ENCODE data around the gene PTGR3.

Gene PTGR3

DNA sequence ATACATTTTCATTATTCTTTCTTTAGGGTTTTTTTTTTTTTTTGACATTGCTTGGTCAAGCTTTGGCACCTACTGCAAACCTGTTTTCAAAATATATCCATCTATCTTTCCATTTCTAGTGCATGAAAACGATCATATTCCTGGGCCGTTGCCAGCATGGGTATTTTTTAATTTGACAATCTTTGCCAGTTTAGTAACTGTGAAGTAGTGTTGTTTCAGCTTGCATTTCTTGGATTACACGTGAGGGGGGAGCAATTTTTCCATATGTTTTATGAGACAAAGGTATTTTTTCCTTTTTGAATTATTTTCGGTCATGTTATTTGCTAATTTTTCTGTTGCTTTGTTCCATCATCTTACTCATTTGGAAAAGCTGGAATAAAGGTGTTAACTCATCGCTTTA, 42.5 kb upstream of the PTGR3 start:
- no peak overlapping the region for H3K27ac ChIP-seq
- TF ChIP-seq, protein P1, sequence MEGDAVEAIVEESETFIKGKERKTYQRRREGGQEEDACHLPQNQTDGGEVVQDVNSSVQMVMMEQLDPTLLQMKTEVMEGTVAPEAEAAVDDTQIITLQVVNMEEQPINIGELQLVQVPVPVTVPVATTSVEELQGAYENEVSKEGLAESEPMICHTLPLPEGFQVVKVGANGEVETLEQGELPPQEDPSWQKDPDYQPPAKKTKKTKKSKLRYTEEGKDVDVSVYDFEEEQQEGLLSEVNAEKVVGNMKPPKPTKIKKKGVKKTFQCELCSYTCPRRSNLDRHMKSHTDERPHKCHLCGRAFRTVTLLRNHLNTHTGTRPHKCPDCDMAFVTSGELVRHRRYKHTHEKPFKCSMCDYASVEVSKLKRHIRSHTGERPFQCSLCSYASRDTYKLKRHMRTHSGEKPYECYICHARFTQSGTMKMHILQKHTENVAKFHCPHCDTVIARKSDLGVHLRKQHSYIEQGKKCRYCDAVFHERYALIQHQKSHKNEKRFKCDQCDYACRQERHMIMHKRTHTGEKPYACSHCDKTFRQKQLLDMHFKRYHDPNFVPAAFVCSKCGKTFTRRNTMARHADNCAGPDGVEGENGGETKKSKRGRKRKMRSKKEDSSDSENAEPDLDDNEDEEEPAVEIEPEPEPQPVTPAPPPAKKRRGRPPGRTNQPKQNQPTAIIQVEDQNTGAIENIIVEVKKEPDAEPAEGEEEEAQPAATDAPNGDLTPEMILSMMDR (conservative IDR thresholded peaks at IDR 0.05) = no peak

DNA sequence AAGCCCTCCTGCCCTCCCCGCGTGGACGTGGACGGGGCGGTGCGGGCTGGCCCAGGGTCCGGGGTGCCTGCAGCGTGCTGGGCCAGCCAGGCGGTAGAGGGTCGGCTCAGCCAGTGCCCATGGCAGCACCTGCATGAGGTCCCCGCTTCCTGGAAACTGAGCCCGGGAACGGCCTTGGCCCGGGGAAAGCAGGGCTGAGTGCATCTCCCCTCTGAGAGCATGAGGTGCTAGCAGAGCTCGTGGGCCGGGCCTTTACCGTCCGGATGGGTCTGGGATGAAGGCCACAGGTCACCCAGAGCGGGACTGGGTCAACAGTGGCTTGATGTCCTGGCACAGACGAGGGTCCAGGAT, 41.5 kb upstream of the PTGR3 start:
- H3K27ac ChIP-seq = no peak overlapping the region
- TF ChIP-seq, protein P1 (conservative IDR thresholded peaks at IDR 0.05) = no peak

DNA sequence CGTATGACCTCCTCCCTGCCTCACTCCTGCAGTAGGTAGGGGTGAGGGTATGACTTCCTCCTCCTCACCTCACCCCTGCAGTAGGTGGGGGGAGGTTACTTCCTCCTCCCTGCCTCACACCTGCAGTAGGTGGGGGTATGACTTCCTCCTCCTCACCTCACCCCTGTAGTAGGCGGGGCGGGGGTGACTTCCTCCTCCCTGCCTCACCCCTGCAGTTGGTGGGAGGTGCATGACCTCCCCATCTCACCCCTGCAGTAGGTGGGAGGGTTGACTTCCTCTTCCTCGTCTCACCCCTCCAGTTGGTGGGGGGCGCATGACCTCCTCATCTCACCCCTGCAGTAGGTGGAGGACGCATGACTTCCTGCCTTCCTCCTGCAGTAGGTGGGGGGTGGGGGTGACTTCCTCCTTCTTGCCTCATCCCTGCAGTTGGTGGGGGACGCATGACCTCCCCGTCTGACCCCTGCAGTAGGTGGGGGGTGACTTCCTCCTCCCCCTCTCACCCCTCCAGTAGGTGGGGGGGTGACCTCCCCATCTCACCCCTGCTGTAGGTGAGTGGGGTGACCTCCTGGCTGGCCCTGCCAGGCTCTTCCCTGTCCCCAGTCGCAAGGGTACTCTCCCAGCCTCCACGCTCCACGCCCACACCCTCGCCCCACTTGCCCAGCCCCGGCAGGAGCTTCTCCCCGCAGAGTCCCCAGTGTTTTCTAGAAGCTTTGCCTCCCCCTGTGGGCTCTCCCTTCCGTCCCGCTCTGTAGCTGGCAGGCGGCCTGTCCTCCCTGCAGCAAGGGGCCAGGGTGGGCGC, 40.9 kb upstream of the PTGR3 start:
- no peak overlapping the region for H3K27ac ChIP-seq
- TF ChIP-seq, protein P1 (conservative IDR thresholded peaks at IDR 0.05) = no peak

DNA sequence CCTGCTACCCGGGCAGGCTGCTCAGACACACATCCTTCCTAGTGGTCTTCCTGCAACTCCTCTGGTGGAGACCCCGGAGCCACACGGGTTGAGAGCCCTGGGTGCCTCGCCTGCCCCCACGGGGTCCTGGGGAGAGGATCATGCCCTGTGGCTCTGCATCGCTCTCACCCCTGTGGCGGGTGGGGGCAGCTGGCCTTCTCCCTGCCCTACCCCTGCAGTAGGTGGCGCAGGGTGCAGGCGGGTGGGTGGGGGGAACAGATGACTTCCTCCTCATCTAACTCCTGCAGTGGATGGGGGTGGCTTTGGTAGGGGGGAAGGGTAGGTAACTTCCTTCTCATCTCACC, 40.2 kb upstream of the PTGR3 start:
- TF ChIP-seq, protein P1 (conservative IDR thresholded peaks at IDR 0.05) = no peak
- peak overlapping the region; percentile 79 for H3K27ac ChIP-seq

DNA sequence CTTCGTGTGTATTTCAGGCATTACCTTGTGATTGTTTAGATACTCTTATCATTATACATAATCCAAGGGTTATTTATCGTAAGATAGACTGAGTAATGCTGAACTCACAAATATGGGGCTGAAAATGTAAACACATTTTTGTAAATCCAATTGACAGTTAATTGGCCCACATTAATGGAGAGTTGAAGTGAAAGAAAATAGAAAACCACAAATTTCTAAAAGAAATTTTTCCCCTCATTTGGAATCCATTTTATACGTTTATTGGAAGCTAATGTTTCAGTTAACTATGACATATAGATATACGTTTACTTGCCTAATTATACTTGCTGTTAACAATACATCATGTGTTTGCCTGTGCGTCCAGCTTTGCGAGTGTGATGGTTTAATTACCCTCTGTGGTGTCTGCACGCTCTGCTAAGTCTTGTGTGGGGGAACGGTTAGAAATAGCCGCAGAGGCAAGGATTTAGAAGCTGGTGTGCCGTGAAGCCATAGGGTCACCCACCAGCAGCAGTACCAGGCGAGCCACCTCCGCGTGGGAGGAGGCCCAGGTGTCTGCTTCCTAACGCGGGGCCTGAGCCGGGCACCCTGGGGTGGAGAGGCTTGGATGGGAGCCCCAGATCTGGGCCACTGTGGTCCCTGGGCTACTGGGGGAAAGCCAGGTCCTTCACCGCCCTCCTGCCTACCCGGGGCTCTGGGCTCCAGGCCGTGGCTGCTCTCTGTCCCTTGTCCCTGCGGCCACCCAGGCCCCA, 39.7 kb upstream of the PTGR3 start:
- peak overlapping the region; percentile 79 for H3K27ac ChIP-seq

DNA sequence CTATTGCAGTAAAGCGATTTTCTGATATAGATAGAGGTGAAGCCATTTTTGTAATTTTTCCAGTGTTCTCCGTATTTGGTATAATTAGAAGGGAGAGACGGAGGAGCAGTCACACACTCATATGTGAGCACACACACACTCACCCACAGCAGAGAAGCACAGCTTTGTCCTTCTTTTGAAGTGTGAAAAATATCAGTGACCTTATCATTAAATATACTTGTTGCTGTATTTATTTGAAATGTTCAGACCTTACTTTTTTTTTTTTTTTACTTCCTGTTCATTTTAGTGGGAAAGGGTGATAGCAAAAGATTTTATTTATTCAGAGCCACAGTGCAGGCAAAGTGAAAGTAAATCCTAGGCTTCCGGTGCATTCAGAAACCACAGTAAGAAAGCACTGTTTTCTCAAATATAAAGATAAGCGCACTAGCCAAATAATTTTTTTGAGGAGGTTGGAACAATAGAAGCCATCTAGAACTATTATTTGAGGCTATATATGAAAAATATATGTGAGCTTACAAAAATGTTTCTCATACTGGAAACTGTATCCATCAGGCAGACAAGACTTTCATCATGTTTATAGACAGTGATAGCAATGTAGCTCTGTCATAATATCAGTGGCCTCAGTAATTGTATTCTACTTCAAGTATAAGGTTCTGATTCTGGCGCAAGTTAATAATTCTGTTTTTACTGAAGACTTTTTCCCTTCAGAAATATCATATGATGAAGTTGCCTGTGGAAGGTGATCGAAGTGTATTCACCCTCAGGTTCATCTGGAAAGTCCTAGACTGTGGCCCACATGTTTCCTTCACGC, 38.9 kb upstream of the PTGR3 start:
- peak overlapping the region; percentile 79 for H3K27ac ChIP-seq

More for the DNA sequence above, 39.7 kb upstream of the PTGR3 start:
- TF ChIP-seq, protein P1 (conservative IDR thresholded peaks at IDR 0.05) = no peak

More for the DNA sequence above, 38.9 kb upstream of the PTGR3 start:
- TF ChIP-seq, protein P1 (conservative IDR thresholded peaks at IDR 0.05) = no peak
